Dedifferentiated amniotic fluid mesenchymal stem cell (primary cell): ENCODE results near the gene FZR1.
"Not testable (repeated sequence)": the region's sequence is repeated elsewhere in the genome, so short reads cannot be mapped to it uniquely, and the experiment has no call there.

Experiments
- DNase-seq: peaks from one replicate; pipeline ENCODE4 v3.0.0-alpha.2; 2016; ENCODE audit errors: extremely low spot score

FZR1 gene

DNA sequence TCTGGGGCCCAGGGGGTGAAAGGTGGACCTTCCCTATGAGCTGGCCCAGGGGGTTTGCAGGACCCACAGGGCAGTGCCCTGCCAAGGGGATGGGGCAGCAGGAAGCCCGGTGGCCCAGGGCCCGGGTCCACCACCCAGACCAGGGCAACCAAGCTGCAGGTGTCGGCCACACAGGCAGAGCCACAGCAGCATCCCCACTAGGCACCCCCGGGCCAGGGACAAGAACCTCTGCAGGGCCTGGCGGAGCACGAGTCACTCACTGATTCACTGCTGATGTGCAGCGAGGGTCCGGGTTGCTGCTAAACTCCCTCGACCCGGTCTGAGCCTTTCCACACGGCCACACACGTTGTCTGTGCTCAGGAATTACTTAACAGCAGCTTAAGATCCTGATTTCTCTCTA is 8.8 kb downstream of the FZR1 start:
- DNase-seq, result no peak

DNA sequence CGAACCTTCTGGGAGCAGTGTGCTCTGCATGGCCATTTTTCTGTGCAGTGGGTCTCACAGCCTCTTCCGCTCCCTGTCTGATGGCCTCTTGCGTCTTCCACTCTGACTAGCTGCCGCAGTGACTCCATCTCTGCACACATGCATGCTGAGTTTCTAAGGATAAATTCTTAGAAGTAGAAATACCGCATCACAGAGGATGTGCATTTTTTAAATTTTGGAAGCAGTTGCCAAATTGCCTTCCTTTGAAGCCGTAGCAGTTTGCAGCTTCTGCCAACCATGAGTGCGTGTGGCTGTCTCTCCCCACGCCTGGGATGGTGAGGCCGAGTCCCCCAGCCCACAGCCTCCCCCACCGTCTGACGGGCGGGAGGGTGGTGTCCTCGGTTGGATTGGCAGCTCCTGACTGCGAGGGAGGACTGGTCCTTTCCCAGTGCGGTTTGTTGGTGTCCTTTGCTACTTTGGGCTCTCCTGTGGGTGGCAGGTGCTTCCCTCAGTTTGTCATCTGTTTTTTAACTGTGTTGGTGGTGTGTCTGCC is 9.8 kb downstream of the FZR1 start:
- DNase-seq, result no peak

DNA sequence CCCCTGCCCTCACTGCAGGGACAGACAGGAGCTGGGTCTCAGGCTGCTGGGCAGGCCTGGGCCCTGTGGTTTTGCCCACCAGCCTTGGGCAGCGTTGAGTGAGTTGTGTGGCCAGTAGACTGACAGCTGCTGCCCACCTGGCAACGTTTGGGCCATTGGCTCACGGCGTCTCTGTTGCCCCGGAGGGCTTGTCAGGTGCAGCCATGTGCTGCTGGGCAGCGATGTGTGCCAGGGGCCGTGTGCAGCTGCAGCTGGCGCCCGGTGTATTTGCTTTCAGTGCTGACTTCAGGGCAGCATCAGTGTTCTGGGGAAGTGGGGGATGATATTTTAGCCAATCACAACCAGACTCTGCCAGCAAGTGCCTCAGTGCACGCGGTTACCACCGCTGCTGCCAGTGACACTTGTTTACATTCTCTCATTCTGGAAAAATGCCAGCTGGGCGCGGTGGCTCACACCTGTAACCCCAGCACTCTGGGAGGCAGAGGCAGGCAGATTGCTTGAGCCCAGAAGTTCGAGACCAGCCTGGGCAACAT is 10.6 kb downstream of the FZR1 start:
- no peak for DNase-seq

GRCh38 chr19:3517638-3518037 is 11.5 kb downstream of the FZR1 start:
- DNase-seq, result no peak

GRCh38 chr19:3518255-3518654 is 12.1 kb downstream of the FZR1 start:
- no peak for DNase-seq

DNA sequence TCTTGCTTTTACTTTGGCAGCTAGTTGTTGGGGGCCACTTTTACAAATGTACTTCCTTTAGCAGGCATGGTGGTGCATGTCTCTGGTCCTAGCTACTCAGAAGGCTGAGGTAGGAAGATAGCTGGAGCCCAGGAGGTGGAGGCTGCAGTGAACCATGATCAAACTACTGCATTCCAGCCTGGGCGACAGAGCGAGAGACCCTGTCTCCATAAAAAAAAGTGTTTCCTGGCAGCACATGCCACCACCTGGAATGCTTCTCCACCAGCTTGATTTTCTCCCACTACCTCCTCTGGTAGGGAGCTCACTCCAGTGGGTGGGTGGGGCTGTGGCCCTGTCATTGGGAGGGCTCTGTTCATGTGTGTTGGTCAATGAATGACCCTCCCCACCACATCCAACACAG is 12.5 kb downstream of the FZR1 start:
- DNase-seq, result no peak

DNA sequence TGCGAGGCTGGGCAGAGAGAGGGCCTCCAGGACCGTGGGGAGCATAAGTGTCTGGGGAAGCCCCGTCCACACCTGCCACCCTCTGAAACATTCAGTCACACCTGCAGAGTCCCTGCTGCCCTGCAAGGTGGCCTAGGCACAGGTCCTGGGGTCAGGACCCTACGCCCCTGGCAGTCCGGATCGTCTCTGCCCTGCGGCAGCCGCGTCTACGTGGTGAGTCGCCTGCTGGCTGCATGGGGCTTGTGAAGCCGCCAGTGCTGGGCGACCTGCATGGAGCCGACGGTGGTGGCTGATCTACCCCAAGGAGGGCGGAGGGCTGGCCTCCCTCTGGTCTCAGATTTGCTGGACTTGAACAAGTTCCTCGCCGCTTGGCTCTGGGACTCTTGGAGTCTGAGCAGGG is 13.0 kb downstream of the FZR1 start:
- no peak for DNase-seq

DNA sequence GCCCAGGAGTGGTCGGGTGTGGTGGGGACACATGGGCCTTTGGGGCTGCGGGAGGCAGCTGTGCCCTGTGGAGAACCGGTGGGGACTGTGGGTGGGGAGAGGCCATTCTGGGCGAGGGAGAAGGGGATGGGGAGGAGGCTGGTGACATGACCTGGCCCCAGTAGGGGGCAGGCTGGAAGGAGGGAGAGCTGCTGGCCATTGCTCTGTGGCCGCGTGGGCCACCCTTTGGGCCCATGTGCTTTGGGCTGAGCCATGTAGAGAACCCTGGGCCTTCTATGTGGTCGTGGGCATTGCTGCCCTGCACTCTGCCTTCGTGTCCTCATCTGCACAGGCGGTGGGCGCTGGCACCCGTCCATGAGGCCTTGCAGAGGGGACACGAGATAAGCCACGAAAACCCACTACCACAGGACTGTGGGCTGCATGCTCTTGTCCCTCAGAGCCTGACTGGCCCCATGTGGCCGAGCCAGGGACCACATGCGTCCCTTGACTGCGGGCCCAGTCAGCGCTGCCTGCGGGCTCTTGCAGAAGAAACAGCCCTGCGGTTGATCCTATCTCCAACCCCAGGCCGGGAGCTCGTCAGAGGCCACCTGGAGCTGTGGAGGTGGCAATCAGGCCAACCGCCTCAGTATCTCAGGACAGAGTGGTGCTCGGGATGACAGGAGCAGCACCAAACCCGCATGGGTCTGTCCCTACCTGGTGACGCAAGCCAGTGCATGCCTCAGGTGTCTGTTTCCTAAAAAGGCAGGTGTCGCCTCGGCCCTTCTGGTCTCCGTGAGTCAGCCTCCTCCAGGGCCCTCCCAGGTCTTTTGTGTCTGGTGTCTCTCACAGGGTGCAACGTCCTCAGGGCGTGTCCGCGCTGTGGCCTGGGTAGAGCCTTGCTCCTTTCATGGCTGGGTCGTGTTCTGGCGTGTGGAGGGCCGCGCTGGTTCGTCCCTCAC is 14.3 kb downstream of the FZR1 start:
- no peak for DNase-seq

- DNase-seq, result no peak
These were observed 15.0 kb downstream of the FZR1 start for GRCh38 chr19:3521104-3521445.

- DNase-seq, result no peak
These were observed 16.6 kb downstream of the FZR1 start for GRCh38 chr19:3522421-3523360.

DNA sequence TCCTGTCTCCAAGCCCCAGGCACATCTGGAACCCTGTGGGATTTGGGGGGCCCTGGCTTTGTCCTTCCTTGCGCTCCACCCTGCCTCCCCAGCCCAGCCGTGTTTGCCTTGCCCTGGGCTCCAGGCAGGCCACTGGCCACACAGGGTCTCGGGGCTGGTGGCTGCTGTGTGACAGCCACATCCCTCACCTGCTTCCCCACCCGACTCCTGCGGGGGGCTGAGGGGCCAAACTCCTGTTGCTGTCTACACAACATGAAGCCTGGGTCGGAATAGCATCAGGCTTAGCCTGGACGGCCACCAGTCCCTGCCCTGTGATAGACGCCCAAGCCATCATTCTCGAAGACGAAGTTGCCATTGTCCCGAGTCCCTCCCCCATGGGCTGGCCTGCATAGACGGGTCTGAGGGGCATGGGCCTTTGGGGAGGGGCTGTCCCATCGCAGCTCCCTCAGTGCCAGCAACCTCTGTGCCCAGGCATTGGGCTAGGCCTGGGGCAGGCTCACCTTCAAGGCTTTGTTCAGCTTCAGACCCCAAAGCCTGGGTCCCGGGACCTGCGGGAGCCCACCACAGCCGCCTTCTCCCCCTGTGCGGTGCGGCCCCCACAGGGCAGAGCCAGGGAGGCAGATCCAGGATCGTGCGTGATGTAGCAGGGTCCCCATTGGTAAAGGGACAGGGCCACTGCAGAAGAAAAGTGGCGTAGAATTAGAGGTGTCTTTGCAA is 17.4 kb downstream of the FZR1 start:
- DNase-seq, result no peak

DNA sequence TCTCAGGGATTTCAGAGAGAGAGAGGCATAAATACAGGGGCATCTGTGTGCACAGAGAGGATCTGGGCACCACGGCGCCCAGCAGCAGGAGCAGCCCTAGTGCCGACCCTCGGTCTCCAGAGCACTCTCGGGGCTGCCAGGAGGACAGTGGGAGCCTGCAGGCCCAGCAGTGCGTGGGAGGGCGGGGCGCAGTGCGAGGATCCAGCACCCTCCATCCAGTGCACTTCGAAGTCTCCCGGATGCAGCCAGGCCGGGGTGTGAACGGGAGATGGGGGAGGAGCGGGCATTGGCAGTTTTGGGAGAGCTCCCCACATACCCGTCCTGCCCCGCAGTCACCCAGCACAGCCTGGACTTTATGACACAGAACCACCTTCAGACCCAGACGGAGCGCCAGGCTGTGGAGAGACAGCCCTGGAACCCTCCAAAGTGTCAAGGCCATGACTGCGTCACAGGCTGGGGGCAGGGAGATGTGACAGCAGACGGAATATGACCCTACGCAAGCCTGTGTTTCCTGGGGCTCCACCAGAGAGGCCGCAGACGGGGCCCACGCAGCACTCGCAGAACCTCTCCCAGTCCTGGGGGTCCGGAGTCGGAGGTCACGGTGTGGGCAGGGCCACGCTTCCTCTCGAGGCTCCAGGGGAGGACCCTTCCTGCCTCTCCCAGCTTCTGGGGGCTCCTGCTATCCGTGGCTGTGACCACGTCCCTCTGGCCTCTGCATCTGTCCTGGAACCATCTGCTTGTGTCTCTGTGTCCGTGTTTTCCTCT is 18.1 kb downstream of the FZR1 start:
- no peak for DNase-seq

DNA sequence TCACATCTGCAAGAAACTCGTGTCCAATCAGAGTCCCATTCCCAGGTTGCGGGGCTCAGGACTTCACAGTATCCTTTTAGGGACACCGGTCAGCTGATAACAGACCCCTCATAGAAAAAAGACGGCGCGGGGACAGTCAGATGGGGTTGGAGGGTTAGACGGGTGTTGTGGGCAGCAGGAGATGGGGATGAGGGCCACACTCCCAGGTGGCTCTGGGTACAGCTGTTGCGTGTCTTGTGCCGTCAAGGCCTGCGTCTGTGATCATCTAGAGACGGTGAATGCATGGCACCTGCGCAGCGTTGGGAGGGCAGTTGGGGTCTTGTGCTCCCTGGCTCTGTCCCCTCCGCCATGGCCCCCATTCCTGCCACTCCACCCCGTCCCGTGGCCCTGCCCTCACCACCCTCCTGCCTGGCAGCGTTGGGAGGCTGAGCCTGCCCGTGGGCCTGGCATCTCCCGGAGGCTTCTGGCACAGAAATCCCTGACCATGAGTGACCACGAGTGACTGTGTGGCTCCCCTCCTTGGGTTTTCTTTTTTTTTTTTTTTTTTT is 18.9 kb downstream of the FZR1 start:
- no peak for DNase-seq

GRCh38 chr19:3526507-3527237 is 20.6 kb downstream of the FZR1 start:
- DNase-seq, result no peak

- no peak for DNase-seq
These were observed 21.3 kb downstream of the FZR1 start for GRCh38 chr19:3527238-3527910.

- no peak for DNase-seq
These were observed 22.0 kb downstream of the FZR1 start for GRCh38 chr19:3528080-3528479.

DNA sequence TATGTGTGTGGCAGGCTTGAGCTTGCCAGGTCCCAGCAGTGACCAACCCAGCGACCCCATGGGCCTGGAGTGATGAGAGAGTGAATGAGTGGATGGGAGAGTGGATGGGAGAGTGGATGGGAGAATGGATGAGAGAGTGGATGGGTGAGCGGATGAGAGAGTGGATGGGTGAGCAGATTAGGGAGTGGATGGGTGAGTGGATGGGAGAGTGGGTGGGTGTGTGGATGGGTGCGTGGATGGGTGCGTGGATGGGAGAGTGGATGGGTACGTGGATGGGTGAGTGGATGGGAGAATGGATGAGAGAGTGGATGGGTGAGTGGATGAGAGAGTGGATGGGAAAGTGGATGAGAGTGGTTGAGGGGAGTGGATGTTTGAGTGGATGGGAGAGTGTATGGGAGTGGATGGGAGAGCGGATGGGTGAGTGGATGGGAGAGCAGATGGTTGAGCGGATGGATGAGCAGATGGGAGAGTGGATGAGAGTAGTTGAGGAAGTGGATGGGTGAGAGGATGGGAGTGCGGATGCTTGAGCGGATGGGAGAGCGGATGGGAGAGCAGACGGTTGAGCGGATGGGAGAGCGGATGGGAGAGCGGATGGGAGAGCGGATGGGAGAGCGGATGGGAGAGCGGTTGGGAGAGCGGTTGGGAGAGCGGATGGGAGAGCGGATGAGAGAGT is 22.6 kb downstream of the FZR1 start:
- DNase-seq, result no peak

DNA sequence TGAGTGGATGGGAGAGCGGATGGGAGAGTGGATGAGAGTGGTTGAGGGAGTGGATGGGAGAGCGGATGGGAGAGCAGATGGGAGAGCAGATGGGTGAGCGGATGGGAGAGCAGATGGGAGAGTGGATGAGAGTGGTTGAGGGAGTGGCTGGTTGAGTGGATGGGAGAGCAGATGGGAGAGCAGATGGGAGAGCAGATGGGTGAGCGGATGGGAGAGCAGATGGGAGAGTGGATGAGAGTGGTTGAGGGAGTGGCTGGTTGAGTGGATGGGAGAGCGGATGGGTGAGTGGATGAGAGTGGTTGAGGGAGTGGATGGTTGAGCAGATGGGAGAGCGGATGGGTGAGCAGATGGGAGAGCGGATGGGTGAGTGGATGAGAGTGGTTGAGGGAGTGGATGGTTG is 23.2 kb downstream of the FZR1 start:
- DNase-seq, result not testable (repeated sequence)

DNA sequence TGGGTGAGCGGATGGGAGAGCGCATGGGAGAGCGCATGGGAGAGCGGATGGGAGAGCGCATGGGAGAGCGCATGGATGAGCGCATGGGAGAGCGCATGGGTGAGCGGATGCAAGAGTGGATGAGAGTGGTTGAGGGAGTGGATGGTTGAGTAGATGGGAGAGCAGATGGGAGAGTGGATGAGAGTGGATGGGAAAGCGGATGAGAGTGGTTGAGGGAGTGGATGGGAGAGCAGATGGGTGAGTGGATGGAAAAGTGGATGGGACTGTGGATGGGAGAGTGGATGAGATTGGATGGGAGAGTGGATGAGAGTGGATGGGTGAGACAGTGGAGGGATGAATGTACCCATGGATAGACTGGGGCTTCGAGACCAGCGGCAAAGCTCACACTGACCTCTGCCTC is 24.3 kb downstream of the FZR1 start:
- DNase-seq, result no peak
